ENCODE results near the gene UBR3.
"Not testable (repeated sequence)": the region's sequence is repeated elsewhere in the genome, so short reads cannot be mapped to it uniquely, and the experiment has no call there.

Gene UBR3

DNA sequence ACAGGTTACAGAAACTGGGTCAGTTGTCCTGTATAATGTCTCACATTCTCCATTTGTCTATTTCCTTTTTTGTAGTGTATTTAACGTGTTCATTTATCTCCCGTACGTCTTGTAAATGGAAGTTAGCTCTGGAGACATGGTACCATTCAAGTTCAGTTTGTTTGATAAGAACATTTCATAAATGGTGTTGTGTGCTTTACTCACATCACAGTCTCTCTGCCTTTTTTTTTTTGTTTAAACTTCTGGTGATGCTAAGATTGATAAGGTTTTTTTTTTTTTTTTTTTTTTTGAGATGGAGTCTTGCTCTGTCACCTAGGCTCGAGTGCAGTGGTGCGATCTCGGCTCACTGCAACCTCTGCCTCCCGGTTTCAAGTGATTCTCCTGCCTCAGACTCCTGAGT, 41.7 kb downstream of the UBR3 start:
- no peak for DNase-seq

DNA sequence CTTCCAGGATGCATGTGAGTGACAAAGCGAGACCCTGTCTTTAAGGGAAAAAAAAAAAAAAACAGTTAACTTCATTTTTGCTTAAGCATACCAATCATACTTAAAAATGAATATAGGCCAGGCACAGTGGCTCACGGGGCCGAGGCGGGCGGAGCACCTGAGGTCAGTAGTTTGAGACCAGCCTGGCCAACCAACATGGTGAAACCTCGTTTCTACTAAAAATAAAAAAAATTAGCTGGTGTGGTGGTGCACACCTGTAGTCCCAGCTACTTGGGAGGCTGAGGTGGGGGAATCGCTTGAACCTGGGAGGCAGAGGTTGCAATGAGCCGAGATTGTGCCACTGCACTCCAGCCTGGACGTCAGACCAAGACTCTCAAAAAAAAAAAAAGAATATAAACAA, 44.1 kb downstream of the UBR3 start:
- DNase-seq = not testable (repeated sequence)

GRCh38 chr2:169871994-169872393, 44.7 kb downstream of the UBR3 start:
- DNase-seq = no peak

DNA sequence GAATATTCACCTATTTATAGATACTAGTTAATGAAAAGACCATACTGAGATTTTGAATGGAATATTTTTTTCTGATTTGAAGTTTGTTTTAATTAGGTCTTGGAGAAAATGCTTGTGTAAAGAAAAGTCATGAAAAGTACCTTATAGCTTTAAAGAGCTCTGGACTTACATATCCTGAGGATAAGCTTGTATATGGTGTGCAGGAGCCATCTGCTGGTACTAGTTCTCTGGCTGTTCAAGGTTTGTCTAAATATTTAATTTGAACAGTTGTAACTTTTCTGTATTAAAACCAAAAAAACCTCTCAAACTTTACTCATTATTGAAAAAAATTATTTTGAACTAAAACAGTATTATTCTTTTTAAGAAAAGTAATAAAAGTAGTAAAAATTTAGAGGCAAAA, 50.1 kb downstream of the UBR3 start:
- DNase-seq = no peak

- no peak for DNase-seq
Observed at GRCh38 chr2:169887120-169887519, 59.9 kb downstream of the UBR3 start.

- no peak for DNase-seq
Observed at GRCh38 chr2:169891593-169892298, 64.5 kb downstream of the UBR3 start.

DNA sequence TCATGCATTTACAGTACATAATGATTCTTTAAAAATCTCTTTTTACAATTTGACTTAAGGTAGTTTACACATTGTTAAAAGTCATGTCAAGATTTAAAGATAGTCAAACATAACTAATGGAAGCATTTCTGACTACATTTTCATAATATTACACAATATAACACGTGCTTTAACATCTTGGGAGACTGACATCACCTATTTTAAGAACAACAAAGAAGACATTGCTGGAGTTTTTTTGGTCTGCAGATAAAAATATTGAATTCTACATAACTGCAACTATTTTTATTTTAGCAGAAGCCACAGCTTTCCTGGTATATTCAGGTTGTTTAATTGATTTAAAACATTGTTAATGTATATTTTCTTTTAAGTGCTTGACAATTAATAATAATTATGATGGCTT, 65.7 kb downstream of the UBR3 start:
- DNase-seq = no peak

DNA sequence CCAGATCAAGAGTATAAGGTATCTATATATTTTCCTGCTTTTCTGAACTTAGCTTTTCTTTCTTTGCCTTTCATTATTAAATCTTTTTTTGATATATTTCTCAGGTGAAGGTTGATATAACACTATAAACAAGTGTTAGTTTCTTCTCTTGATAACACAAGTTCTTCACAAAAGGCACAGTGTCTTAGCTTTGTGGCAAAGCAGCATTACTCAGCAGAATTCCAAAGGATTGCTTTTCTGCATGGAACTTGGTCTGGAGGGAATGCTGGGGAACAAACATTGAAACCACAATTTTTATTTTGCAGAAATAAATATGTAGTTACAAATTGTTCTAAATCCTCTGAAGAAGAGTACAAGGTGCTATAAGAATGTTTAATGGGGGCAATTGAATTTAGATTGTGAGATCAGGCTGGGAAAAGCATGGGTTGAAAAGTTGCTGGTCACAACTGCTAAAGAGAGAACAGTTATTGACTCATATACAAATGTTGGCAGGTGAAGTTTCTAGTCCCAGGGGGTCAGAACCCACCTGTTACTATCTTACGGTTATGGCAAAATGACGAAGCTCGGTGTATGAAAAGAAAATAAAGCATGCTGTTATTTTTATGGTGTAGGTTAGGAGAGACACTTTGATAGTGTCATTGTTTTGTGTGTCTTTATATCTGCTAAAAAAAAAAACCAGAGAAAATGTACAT, 68.2 kb downstream of the UBR3 start:
- no peak for DNase-seq

DNA sequence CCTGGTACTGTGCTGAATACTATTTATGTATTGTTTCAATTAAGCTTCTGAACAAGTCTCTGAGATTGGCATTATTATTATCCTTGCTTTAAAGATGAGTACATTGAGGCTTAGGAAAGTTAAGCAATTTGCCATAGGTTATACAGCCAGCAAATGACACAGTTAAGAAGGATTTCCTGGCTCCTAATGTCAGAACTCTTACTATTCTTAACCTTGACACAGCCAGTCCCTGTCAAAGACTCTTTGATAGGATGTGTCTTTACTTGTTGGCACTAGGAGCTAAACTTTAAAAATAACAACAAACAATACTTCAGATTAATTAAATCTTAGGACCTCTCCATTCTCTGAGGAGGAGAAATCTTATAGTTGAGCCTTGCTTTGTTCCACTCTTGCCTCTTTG, 70.6 kb downstream of the UBR3 start:
- DNase-seq = no peak

- not testable (repeated sequence) for DNase-seq
Observed at GRCh38 chr2:169900103-169900502, 72.8 kb downstream of the UBR3 start.

DNA sequence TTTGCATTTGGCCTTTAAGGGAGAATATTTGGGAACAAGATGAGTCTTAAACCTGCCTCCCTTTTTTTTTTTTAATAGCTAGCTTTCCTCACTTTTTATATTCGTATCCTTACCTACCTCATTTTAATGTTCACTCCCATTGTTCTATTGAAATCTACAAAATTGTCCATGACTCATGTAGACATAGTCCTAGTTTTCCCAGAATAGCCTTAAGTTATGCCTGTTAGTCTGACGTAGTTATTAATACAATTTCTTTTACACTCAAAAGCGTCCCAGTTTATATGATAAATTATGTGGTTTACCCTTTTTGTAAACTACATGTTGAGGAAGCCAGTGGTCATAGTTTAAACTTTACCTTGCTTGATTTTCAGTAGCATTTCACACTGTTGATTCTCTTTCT, 73.4 kb downstream of the UBR3 start:
- DNase-seq = no peak

DNA sequence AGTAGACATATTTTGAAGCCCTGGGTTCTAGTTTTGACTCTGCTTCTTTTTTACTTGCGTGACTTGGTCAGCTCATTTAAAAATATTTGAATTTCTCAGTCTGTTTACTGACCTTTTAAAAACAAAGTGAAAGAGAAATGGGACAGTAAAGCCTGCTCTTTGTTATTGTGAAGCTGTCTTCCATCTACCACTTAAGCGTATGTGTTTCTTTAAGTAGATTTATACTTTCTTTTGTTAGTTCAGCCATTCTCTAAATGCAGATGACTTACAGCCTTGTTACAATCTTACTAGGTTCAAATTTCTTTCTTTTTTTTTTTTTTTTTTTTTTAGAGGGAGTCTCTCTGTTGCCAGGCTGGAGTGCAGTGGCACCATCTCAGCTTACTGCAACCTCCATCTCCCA, 79.5 kb downstream of the UBR3 start:
- DNase-seq = no peak

DNA sequence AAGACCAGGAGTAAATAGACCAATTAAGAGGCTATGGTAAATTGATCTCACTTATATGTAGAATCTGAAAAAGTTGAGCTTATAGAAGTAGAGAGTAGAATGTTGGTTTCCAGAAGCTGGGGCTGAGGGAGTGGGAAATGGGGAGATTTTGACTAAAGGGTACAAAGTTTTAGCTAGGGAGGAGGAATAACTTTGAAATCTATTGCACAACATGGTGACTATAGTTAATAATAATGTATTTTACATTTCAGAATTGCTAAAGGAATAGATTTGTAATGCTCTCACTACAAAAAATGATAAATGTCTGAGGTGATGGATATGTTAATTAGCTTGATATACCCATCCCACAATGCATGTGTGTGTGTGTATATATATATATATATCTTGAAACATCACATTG, 82.1 kb downstream of the UBR3 start:
- DNase-seq = no peak

DNA sequence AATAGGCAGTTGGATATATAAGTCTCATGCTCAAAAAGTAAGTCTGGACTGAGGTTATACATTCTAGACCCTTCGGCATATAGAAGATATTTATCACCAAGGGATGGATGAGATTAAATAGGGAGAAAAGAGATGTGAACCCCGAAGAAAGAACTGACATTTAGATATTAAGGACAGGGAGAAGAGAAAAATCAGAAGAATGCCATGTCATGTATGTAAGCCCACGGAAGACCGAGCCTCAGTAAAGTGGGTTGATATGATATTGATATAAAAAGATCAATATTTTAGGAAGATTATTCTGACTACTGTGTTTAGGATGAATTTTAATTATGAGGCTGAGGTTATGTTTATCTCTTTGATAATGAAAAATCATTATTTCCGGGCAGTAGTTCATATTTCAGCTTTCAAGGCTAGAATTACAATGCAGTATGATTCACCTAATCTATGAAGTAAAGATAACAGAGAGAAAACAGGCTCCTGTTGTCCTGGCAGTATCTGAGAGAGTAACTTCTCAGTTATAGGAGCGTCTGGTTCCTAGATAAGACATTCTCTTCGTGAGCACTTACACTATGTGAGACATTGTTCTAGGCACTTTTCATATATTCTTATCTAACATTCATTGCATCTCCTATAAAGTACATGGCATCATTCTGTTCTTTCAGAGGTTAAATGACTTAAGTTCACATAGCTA, 83.0 kb downstream of the UBR3 start:
- no peak for DNase-seq

- no peak for DNase-seq
Observed at GRCh38 chr2:169911119-169911518, 83.9 kb downstream of the UBR3 start.

DNA sequence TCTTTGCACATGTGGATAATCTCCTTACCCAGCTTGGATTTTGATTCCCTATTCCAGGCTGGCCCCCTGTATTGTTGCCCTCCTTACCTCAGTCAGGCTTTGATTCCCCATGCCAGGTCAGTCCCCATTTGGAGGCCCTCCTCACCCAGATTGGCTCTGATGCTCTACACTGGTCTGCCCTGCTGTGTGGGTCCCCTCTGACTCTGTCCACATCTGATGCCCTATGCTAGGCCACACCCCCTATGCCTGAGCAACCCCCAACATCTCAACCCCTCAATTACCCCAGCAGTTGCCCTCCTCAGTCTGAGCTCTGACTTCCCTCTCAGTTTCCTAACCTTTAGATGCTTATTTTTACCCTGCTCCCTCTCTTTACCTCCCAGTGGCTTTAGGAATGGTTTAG, 89.4 kb downstream of the UBR3 start:
- DNase-seq = no peak

GRCh38 chr2:169923977-169924376, 96.7 kb downstream of the UBR3 start:
- DNase-seq = no peak

GRCh38 chr2:169925968-169926367, 98.7 kb downstream of the UBR3 start:
- no peak for DNase-seq

GRCh38 chr2:169928463-169928864, 101.2 kb downstream of the UBR3 start:
- no peak for DNase-seq

DNA sequence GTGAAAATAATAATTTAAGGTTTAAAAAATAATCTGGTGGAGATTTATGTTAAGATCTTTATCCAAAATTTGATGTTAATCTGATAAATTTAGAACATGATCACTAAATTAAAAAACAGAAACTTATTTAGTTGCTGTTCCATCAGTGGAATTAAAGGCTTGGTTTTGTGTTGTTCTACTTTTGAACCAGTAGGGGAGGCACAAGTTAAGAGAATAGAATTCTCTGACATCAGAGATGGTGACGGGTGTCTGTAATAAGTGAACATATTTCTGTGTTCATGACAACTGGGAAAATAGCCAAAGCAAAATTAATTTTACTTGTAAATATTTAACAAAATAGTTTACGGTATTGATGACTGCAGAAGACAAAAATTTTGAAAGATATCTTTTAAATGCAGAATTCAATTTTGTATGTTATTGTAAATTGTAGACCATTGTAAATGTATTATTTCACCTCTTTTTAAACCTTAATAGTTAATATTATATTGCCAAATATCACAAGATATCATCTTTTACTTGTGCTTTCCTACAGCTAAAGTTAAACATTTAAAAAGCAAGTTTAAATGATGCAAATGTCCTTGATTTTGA, 106.0 kb downstream of the UBR3 start:
- DNase-seq = no peak

DNA sequence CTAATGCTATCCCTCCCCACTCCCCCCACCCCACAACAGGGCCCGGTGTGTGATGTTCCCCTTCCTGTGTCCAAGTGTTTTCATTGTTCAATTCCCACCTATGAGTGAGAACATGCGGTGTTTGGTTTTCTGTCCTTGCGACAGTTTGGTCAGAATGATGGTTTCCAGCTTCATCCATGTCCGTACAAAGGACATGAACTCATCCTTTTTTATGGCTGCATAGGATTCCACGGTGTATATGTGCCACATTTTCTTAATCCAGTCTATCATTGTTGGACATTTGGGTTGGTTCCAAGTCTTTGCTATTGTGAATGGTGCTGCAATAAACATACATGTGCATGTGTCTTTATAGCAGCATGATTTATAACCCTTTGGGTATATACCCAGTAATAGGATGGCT, 109.4 kb downstream of the UBR3 start:
- DNase-seq = not testable (repeated sequence)

- no peak for DNase-seq
Observed at GRCh38 chr2:169945515-169945914, 118.3 kb downstream of the UBR3 start.

GRCh38 chr2:169946092-169946491, 118.8 kb downstream of the UBR3 start:
- no peak for DNase-seq

DNA sequence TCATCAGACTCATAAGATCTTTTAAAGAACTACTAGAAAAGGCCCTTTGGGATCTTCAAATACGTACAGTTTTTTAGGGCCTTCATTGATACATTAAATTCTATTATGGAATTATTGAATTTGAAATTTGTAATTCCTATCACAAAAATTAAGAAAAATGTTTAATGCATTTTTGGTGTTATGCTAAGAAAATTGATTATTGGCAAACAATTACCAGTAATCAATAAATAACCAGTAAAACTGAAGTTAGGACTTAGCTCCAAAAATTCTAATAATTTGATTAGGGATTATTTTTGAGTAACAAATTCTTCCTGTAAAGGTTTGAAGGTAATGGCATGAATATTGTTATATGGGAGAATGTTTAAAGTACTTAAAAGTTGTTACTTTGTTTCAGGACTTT, 119.3 kb downstream of the UBR3 start:
- DNase-seq = no peak

Data from stimulated activated CD4-positive, alpha-beta T cell treated with anti-CD3 and anti-CD28 coated beads, Interleukin-15, amount 100 ng/mL, for 24 hours (primary cell).